DMS79 (cell line): ENCODE measurements around the gene NEURL1B.

Experiments
- DNase-seq: peaks from one replicate; lab custom pipeline; 2025; lab: John Stamatoyannopoulos, UW

Gene NEURL1B

DNA sequence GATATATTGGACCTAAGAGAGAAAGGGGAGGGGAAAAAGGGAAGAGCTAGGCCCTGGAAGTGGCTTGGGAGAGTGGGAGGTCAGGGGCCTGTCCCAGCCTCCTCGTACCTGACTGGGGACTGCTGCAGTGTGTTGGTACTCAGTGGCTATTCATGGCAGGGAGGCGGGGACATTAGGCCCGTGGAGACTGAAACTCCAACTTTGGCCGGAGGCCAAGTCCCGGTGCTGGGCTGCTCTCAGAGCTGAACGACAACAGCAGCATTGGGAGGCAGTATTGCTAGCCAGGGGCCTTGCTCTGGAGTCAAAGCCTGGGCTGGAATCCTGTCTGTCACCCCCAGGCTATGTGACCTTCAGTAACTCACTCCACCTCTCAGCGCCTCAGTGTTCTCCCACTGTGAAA lies 37.8 kb downstream of the NEURL1B start:
- DNase-seq: no peak

DNA sequence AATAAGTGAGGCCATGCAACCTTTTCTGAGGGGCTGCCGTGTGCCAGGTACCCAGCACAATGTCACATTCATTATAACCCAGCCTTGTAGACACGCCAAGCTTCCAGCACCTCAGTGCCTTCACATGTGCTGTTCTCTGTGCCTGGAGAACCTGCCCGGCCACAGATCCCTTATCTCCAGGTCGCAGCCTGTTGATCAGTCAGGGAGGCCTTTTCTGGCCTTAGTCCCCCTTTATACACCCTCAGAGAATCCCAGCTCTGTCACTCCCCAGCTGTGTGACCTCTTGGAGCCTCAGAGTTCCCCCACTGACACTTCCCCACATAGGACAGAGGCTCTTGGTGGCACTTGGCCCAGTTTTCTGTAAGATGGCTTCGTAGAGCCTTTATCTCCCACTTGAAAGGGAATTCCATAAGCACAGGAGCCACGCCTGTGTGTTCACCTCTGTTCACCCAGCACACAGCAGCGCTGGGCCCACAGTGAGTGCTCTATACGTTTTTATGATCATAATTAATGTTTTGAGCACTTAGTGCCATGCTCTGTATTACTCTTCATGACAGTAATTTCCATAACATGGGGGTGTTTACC lies 38.7 kb downstream of the NEURL1B start:
- DNase-seq: no peak

DNA sequence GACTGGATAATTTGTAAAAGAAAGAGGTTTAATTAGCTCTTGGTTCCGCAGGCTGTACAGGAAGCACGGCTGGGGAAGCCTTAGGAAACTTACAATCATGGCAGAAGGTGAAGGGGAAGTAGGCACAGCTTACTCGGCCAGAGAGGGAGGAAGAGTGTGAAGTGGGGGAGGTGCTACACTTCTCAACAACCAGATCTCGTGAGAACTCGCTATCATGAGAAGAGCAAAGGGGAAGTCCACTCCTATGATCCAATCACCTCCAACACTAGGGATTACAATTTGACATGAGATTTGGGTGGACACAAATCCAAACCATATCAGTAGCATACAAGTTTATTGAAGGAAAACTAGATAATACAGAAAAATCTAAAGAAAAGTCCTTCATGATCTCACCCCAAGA lies 39.9 kb downstream of the NEURL1B start:
- no peak for DNase-seq

DNA sequence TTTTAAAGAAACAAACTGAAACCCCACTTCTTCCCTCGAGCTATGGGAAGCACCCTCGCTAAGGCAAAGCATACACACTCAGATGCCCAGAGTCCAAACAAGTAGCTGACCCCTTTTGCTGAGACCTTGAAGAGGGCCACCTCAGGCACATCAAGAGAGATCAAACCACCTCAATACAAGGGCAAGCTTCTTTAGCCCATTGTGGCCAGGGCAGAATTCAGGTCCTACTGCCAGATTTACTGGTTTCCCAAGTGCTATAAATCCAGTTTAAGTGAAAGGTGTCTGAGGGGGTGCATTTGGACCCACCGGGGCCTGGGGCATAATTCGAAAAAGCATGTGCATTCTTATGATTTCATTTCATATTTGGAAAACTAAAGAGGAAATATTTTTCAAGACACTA lies 40.4 kb downstream of the NEURL1B start:
- no peak for DNase-seq

DNA sequence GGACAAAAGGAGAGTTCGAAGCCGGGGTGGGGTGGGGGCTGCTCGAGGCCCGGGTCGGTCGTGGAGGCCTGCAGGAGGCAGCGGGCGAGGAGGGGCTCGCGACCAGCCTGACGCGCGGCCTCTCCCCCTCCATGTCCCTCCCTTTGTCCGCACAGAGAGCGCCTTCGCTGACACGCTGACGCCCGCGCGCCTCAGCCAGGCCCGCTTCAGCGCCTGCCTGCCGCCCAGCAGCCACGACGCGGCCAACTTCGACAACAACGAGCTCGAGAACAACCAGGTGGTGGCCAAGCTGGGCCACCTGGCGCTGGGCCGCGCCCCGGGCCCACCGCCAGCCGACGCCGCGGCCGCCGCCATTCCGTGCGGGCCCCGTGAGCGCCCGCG lies 42.2 kb downstream of the NEURL1B start:
- no peak for DNase-seq

DNA sequence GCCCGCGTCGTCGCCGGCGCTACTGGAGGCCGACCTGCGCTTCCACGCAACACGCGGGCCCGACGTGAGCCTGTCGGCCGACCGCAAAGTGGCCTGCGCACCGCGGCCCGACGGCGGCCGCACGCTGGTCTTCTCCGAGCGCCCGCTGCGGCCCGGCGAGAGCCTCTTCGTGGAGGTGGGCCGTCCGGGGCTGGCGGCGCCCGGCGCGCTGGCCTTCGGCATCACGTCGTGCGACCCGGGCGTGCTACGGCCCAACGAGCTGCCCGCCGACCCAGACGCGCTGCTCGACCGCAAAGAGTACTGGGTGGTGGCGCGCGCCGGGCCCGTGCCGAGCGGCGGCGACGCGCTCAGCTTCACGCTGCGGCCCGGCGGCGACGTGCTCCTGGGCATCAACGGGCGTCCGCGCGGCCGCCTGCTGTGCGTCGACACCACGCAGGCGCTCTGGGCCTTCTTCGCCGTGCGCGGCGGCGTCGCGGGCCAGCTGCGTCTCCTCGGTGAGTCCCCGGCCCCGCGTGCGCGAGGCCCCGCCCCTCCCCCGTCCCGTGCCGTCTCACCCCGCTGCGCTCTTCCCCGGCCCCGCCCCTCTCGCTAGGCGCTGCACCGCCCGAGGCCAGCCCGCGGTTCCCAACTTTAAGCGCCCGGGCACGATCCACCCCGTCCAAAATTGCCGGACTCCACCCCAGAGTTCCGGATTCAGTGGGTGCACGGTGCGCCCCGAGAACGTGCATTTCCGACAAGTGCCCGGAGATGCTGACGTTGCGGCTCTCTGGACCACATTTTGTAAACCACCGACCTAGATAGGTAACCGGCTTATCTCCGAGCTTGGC lies 42.8 kb downstream of the NEURL1B start:
- no peak for DNase-seq

DNA sequence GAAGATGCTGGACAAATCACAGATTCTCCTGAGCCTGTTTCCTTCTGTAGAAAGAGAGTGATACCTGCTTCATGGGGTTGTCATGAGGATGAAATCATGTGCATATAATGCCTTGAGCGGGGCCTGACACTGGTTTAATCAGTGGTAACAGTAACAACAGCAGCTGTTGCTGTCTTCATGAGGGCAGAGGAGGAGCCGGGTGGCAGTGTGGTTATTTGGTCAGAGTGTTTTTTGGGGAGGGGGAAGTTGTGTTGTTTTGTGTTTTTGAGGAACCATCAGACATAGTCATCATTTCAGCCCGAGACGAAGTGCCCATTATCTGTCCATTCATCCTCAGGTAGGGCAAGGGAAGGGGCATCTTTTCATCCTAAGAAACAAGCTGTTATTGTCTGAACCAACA lies 44.0 kb downstream of the NEURL1B start:
- DNase-seq: no peak

DNA sequence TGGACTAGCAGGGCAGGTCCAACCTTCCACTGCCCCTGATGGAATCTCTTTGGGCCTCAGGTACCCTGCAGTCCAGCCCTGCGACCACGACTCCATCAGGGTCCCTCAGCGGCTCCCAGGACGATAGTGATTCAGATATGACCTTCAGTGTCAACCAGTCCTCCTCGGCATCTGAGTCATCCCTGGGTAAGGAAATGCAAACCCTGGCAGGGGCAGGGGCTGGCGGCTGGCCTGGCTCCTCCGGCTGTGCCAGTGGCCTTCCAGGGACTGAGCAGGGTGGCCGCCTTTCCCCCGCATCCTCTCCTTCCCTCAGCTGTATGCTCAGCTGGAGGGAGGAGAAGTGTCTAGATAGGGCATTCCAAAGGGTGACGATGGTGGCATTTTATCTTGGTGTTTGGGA lies 45.0 kb downstream of the NEURL1B start:
- no peak for DNase-seq

DNA sequence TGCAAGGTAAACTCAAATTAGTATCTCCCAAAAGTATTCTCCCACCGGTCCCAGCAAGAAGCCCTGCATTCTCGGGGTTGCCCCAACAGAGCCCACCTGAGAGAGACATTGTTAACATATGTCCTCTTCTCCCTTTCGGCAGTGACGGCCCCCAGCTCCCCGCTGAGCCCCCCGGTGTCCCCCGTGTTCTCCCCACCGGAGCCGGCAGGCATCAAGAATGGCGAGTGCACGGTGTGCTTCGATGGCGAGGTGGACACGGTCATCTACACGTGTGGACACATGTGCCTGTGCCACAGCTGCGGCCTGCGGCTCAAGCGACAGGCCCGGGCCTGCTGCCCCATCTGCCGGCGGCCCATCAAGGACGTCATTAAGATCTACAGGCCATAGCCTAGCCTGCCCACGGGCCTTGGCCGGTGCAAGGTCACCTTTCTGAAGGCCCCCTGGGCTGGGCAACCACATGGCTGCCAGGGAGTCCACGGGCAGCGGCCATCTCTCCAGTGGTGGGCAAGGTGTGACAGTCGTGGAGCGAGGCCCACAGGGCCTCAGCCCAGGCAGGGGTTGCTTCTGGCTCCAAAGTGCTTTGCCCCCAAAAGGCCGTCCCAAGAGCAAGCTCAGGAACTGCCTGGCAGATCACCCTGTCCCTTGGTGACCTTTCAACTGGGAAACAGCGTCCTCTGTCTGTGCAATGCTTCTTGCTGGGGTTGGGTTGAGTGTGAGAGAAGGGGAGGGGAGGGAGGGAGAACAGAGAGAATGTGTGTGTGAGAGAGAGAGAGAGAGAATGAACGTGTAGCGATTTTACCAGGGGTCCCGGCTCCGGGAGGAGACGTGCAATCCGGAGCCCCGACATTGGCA lies 45.7 kb downstream of the NEURL1B start:
- no peak for DNase-seq

DNA sequence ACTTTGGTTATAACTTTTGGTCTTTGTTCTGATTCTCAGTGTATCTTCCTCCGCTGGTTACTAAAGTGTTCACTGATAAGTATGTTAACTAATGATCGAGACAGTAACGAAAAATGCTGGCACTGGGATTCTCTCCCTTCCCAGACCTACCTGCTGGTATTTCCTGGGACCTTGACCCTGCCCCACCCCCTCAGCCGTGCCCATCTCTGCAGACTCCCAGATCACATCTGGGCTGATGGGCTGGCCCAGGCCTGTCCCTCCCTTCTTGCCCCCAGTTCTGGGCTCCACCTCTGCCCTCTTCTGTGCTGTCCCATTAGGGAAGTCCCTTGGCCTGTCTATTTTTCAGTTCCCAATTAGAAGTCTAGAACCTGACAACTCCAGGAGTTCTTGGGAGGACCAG lies 46.9 kb downstream of the NEURL1B start:
- DNase-seq: no peak

DNA sequence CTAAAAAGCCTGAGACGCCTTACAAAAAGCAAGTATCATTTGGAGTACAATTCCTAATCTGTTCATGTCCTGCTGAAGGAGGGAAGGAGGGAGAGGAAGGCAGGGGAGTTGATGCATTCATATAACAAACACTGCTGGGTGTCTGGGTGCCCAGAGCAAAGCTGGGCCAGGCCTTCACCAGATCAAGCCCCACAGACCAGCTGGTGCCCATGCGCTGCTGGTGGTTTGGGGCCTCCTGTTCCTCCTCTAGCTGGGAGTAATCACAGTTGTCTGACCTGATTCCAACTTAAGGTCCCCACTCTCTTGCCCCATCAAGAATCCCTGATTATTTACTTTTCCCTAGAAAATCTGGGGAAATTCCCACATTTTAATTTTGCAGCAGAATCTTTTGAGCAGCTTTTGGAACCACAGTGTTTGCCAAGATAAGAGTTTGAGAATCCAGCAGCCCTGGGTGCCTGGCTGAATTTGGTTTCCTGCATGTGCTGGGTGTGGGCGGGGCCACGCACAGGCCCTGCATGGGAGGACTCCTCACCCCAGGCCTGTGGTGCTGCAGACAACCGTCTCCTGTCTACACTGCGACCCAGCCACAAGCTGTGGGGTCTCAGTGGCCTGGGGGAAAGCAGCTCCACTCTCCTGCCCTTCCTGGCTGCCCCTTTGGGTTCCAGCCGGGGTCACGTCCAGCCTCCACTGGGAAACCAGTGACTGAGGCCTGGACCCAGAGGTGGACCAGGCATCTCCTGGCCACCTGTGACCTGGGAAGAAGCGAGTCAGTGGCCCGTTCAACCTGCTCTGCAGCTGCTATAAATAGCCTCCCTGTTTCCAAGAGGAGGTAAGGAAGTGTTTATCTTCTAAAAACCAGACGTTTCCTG lies 47.5 kb downstream of the NEURL1B start:
- DNase-seq: no peak

DNA sequence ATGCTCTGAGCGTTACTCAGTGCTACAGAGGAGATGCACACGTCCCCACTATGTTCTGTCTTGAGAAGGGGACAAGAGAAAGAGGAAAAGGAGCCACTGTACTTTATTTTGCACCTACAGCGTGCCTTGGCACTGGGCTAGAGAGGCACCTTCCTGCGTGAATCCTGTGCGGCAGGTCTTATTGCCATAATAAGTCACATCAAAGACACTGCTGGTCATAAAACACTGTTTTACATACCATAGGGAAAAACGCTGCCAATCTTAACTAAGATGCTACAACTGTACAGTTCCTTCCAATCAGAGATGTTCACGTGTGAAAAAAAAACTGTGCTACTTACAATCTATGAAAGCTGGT lies 48.1 kb downstream of the NEURL1B start:
- no peak for DNase-seq

DNA sequence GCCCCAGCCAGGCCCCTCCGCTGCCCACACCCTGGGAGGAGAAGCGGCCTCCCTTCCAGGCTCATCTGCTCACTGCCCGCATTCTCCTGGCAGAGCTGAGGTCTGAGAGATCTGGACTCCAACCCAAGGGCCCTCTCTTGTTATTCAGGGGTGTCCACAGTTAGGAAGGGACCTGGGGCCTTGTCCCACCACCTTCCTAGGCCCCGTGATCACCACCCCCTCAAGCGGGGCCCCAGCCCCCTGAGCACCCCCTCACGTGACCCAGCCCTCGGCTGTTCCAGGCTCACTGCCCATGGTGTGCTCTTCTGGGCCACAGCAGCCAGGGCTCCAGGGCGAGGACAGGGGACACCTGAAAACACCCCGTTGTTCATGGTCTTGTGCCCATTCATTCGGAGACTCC lies 48.7 kb downstream of the NEURL1B start:
- DNase-seq: no peak

DNA sequence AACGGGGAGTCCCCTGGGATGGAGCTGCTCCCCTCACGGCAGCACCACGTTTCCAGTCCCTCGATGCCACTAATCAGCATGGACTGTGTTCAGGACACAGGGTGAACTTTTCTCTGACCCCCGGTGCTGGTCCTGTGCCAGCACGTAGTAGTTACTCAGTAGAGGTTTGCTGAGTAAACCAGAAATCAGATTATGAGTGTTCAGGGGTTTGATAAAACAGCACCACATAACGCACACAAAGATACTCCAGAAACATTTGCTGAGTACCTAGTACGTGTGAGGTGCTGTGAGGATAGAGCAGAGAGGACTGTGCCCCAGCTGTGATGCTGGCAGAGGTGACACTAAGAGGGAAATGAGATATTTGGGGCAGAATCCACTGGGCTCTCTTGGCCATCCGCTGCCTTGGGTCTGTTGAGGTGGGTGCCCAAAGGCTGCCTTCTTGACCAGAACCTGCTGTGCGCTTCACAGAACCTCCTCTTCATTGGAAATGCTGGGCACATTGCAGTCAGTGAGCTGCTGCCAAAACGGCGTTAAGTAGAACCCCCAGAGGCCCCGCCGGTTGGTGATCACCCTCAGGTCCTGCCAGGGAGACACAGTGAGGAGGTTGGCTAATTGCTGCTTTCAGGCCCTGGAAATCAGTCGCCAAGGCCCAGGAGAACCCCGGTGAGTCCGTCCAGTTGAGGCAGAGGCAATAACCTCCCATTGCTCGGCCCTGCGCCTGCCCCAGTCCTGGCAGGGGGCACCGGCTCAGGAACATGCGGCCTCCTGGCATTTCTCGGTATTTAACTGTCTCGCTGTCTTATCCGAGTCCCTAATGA lies 49.4 kb downstream of the NEURL1B start:
- no peak for DNase-seq

DNA sequence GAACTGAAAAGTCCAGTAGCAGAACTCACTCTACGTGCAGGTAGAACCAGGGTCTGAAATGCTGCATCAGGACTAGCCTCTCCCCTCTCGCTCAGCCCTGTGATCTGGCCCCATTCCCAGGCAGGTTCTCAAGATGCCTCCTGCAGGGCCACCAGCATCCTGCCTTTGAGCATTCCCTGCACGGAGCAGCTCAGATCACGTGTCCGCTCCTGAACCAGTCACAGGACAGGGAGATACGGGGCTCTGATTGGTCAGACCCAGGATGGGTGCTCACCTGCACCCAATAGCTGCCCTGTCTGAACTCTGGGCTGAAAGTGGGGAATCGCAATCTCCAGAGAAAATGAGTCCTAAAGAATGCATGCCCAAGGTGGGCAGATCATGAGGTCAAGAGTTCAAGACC lies 50.8 kb downstream of the NEURL1B start:
- DNase-seq: no peak

DNA sequence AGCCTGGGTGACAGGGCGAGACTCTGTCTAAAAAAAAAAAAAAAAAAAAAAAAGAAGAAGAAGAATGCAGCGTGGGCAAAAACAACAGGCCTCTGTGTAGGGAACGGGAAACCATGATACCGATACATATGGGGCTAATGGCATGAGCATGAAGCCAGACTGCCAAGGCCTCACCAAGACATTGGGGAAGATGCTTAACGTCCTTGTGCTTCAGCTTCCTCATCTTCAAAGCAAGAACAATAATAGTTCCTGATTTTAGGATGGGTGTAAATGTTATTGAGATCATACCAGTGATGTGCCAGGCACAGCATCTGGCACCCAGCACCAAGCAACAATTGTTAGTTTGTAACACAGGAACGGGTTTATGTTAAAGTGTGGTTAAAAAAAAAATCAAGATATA lies 51.4 kb downstream of the NEURL1B start:
- no peak for DNase-seq

DNA sequence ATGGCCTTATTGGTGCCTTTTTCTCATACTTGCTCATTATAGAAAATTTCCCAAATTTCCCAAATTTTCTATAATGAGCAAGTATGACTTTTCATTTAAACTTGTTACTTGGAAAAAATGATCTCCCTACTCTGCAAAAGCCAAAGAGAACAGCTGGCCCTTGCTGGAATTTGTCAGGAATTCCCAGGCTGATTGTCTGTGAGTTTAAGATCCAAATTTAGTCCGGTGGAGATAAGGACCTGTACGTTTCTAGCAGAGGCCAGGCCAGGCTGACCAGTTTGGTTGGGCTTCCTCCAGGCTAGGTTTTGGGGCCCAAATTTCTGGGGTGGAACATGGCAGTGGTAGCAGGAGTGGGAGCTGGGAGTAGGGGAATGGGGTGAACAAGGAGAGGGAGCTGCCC lies 51.9 kb downstream of the NEURL1B start:
- no peak for DNase-seq

DNA sequence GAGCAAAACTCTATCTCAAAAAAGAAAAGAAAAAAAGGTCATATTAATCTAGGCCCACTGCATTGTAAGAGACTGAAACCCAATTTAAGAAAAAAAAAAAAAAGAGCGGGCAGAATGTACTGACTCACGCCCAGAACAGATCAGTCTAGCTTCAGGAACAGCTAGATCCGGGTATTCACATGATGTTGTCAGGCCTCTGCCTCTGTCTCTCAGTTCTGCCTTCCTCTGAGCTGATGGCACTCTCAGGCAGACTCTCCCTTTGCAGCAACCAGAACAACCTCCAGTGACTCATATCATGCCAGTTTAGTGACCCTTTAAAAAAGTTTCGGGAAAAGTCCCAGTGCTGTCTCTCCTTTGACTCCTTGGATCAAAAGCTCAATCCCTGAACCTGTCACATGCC lies 53.0 kb downstream of the NEURL1B start:
- no peak for DNase-seq

DNA sequence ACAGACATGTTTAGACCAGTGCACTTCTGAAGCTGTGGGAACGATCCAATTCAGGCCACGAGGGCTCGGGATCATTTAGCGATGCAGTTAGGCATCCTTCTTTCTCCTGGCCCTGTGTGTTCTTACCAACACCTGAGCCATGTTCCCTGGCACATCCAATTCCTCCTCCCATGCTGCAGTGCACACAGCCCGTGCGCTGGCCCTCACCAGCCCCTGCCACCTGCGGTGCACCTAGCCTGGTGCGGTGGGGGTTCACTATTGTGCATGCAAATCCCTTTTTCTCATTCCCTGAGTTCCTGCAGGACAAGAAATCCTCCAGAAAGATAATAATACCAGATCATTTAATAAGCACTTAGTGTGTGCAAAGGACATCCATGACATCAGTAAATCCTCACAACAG lies 53.5 kb downstream of the NEURL1B start:
- DNase-seq: no peak

DNA sequence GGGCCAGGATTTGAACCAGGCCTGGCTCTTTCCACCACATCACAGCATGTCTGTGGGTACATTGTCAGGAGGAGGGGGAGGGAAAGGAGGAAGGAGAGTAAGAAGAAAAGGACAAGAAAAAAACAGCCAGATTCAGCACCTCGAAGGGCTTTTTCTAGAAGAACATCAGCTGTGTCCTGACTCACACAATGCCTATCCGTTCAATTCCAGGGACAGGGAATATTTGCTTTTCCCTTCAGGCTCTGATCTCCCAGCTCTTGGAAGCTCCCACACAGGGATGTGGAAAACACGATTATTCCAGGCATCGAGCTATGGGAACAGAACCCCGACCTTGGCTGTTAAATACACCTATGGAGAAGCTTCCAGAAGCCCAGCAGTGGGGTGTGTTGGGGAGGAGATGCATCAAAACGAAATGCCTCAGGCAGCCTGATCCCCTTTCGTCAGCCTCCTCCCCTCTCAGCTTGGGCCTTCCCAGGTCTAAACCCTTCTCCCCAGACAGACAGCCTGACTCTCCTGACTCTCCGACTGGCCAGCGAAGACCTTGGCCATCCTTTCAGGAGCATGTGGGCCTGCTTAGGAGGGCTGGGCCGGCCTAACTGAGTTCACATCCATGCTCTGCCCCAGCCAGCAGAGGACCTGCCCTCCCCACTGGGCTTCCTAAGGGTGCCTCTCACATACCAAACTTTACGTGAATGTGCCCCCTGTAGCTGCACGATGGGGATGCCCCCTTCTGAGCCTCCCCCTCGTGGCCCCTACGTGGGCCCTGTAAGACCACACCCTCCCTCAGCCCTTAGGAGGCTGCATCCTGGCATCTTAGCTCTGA lies 54.4 kb downstream of the NEURL1B start:
- no peak for DNase-seq
